SK-N-SH treated with all-trans-retinoic acid at 6 μM for 48 hours (cell line): ENCODE results near the gene ASAP2.

Experiments
- ATAC-seq: fragments of 200-7000 bp; cut with Tn5 transposase; 3 replicates; pipeline ENCODE4 v1.9.1; 2020; ENCODE audit warnings: mild to moderate bottlenecking, moderate library complexity
- BACH2 ChIP-seq: fragments of 250-450 bp; sonication (Bioruptor Pico); IDR thresholded peaks from 2 replicates; pipeline ENCODE4 v1.9.0; 2021; ENCODE audit warnings: mild to moderate bottlenecking, borderline replicate concordance
- CSDC2 ChIP-seq: fragments of 250-450 bp; sonication (Bioruptor Pico); IDR thresholded peaks from 2 replicates; pipeline ENCODE4 v1.5.0; 2020; ENCODE audit warnings: mild to moderate bottlenecking, moderate library complexity
- ESRRG ChIP-seq: fragments of 250-450 bp; sonication (Bioruptor Pico); IDR thresholded peaks from 2 replicates; pipeline ENCODE4 v1.6.1; 2021; ENCODE audit warnings: mild to moderate bottlenecking
- OSR1 ChIP-seq: fragments of 250-450 bp; sonication (Bioruptor Pico); IDR thresholded peaks from 2 replicates; pipeline ENCODE4 v1.8.0; 2022; ENCODE audit warnings: moderate library complexity, mild to moderate bottlenecking, inconsistent platforms
- PPARA ChIP-seq: fragments of 250-450 bp; sonication (Bioruptor Pico); IDR thresholded peaks from 2 replicates; pipeline ENCODE4 v1.5.0; 2020; ENCODE audit warnings: mild to moderate bottlenecking, borderline replicate concordance
- RARB ChIP-seq: fragments of 250-450 bp; sonication (Bioruptor Pico); IDR thresholded peaks from 2 replicates; pipeline ENCODE4 v1.8.0; 2021; ENCODE audit warnings: mild to moderate bottlenecking, moderate library complexity
- SNAI2 ChIP-seq: fragments of 250-450 bp; sonication (Bioruptor Pico); IDR thresholded peaks from 2 replicates; pipeline ENCODE4 v1.5.0; 2020; ENCODE audit warnings: mild to moderate bottlenecking, moderate library complexity
- TCF4 ChIP-seq: fragments of 250-450 bp; sonication (Bioruptor Pico); IDR thresholded peaks from 2 replicates; pipeline ENCODE4 v1.8.0; 2021; ENCODE audit warnings: mild to moderate bottlenecking, moderate library complexity, borderline replicate concordance
- TOX ChIP-seq: fragments of 250-450 bp; sonication (Bioruptor Pico); IDR thresholded peaks from 2 replicates; pipeline ENCODE4 v1.8.0; 2021; ENCODE audit warnings: mild to moderate bottlenecking, moderate library complexity, borderline replicate concordance
- ZC3H10 ChIP-seq: fragments of 250-450 bp; sonication (Bioruptor Pico); IDR thresholded peaks from 2 replicates; pipeline ENCODE4 v1.5.1; 2021; ENCODE audit warnings: mild to moderate bottlenecking, moderate library complexity
- ZFP3 ChIP-seq: fragments of 250-450 bp; sonication (Bioruptor Pico); IDR thresholded peaks from 2 replicates; pipeline ENCODE4 v1.5.0; 2020; ENCODE audit warnings: mild to moderate bottlenecking, moderate library complexity
- ZFP30 ChIP-seq: fragments of 450-650 bp; formaldehyde crosslinking; IDR thresholded peaks from 2 replicates; pipeline ENCODE4 v1.5.0; 2022; ENCODE audit warnings: mild to moderate bottlenecking, moderate library complexity
- ZNF565 ChIP-seq: fragments of 450-650 bp; formaldehyde crosslinking; conservative IDR thresholded peaks from 2 replicates; pipeline ENCODE4 v1.5.0; 2020; ENCODE audit warnings: low read depth, mild to moderate bottlenecking, moderate library complexity
- ZNF70 ChIP-seq: fragments of 450-650 bp; formaldehyde crosslinking; IDR thresholded peaks from 2 replicates; pipeline ENCODE4 v1.5.0; 2020; ENCODE audit warnings: mild to moderate bottlenecking, moderate library complexity
- ZNF8 ChIP-seq: fragments of 450-650 bp; formaldehyde crosslinking; IDR thresholded peaks from 2 replicates; pipeline ENCODE4 v1.5.0; 2020; ENCODE audit warnings: mild to moderate bottlenecking, moderate library complexity
- TF ChIP-seq, protein P1 (sequence below): fragments of 250-450 bp; sonication (Bioruptor Pico); IDR thresholded peaks from 2 replicates; pipeline ENCODE4 v1.5.1; 2020; ENCODE audit warnings: low read depth, mild to moderate bottlenecking, moderate library complexity
- TF ChIP-seq, protein P2 (sequence below): fragments of 250-450 bp; sonication (Bioruptor Pico); IDR thresholded peaks from 2 replicates; pipeline ENCODE4 v1.5.0; 2020; ENCODE audit warnings: mild to moderate bottlenecking, moderate library complexity
- TF ChIP-seq, protein P3 (sequence below): fragments of 250-450 bp; sonication (Bioruptor Pico); IDR thresholded peaks from 2 replicates; pipeline ENCODE4 v1.5.1; 2021; ENCODE audit warnings: mild to moderate bottlenecking, moderate library complexity
- TF ChIP-seq, protein P4 (sequence below): fragments of 250-450 bp; sonication (Bioruptor Pico); IDR thresholded peaks from 2 replicates; pipeline ENCODE4 v1.8.0; 2020; ENCODE audit warnings: mild to moderate bottlenecking, moderate library complexity, borderline replicate concordance

Gene ASAP2

DNA sequence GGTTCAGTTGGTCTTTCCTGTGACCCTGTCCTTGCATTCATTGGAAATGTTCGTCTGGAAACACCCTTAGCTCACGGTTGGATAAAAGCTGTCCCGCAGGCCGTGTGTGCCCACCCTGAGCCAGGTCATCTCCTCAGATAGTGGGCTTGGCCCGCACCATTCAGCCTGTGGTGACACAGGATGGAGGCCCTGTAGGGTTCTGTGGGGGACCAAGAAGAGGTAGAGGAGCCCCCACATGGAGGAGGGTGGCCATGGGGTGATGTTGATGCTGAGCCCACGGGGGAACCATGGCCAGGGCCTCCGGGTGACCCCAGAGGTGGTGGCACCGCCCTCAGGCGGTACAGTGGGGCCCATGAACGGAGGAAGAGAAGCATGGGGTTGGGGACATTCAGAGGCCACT, 62.7 kb downstream of the ASAP2 start:
- TF ChIP-seq SNAI2 (CRISPR knock-in tag): no peak
- TF ChIP-seq ZC3H10: no peak
- no peak for TF ChIP-seq OSR1 (CRISPR knock-in tag)
- no peak for TF ChIP-seq ZNF8
- TF ChIP-seq ZNF70 (CRISPR knock-in tag): no peak
- TF ChIP-seq BACH2 (CRISPR knock-in tag): no peak
- TF ChIP-seq RARB (CRISPR knock-in tag): no peak
- TF ChIP-seq, protein P1, sequence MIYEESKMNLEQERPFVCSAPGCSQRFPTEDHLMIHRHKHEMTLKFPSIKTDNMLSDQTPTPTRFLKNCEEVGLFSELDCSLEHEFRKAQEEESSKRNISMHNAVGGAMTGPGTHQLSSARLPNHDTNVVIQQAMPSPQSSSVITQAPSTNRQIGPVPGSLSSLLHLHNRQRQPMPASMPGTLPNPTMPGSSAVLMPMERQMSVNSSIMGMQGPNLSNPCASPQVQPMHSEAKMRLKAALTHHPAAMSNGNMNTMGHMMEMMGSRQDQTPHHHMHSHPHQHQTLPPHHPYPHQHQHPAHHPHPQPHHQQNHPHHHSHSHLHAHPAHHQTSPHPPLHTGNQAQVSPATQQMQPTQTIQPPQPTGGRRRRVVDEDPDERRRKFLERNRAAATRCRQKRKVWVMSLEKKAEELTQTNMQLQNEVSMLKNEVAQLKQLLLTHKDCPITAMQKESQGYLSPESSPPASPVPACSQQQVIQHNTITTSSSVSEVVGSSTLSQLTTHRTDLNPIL (CRISPR knock-in tag): no peak
- no peak for TF ChIP-seq TOX
- TF ChIP-seq ZFP30 (CRISPR knock-in tag): no peak
- ATAC-seq: no peak; the same call in 2 of the 3 replicates

DNA sequence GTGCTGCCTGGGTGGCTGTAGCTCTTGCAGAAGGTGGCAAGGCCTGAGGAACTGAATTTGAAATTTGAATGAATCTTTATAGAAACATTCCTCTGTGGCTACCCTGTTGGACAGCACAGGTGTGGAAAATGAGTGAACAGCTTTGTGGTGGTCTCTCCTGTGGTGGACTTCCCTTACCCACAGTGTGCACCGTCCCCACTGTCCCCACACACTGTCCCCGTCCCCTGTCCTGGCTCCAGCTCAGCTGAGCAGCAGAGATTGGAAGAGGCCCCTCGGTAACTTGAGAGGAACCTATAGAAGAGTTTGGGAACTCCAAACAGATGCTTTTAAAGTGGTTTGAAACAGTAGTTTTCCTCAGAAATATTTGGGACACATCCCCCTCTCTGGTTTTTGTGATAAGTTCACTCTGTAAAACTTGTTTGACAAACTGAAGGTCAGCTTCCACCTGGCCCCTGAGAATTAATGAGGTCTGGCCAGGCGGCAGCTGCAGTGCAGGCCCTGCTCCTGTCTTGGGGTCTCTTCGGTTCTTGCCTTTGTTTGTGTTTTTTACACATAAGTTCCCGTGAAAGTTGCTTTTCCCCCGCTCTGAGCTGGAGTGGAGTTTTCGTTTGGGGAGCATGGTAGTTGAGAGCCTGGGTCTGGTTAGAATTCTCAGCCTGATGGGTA, 63.2 kb downstream of the ASAP2 start:
- ATAC-seq: no peak
- TF ChIP-seq, protein P2, sequence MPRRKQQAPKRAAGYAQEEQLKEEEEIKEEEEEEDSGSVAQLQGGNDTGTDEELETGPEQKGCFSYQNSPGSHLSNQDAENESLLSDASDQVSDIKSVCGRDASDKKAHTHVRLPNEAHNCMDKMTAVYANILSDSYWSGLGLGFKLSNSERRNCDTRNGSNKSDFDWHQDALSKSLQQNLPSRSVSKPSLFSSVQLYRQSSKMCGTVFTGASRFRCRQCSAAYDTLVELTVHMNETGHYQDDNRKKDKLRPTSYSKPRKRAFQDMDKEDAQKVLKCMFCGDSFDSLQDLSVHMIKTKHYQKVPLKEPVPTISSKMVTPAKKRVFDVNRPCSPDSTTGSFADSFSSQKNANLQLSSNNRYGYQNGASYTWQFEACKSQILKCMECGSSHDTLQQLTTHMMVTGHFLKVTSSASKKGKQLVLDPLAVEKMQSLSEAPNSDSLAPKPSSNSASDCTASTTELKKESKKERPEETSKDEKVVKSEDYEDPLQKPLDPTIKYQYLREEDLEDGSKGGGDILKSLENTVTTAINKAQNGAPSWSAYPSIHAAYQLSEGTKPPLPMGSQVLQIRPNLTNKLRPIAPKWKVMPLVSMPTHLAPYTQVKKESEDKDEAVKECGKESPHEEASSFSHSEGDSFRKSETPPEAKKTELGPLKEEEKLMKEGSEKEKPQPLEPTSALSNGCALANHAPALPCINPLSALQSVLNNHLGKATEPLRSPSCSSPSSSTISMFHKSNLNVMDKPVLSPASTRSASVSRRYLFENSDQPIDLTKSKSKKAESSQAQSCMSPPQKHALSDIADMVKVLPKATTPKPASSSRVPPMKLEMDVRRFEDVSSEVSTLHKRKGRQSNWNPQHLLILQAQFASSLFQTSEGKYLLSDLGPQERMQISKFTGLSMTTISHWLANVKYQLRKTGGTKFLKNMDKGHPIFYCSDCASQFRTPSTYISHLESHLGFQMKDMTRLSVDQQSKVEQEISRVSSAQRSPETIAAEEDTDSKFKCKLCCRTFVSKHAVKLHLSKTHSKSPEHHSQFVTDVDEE: no peak
- no peak for TF ChIP-seq OSR1 (CRISPR knock-in tag)
- TF ChIP-seq SNAI2 (CRISPR knock-in tag): no peak
- no peak for TF ChIP-seq TOX
- TF ChIP-seq ZC3H10: no peak
- TF ChIP-seq CSDC2 (CRISPR knock-in tag): no peak
- TF ChIP-seq TCF4 (CRISPR knock-in tag): no peak
- TF ChIP-seq, protein P1 (CRISPR knock-in tag): no peak

DNA sequence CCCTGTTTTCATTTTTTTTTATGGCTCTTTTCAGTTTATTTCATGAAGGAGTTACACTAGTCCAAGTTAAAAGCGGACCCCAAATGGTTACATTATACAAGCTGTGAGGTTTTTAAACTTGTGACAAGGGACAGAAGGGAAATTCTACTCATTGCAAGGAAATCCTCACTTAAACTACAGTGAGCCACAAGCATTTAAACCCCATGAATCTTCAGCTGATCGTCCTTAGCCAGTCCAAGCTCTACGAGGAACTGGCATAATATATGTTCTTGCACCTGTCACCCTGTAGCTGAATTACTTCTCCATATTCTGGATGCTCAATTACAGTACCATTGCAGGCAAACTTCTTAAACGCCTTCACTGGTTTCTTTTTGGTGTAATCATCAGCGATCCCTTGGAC, 64.5 kb downstream of the ASAP2 start:
- TF ChIP-seq OSR1 (CRISPR knock-in tag): no peak
- TF ChIP-seq ZNF8: no peak
- TF ChIP-seq ZFP3 (CRISPR knock-in tag): no peak
- TF ChIP-seq RARB (CRISPR knock-in tag): no peak
- no peak for TF ChIP-seq ZC3H10
- TF ChIP-seq BACH2 (CRISPR knock-in tag): no peak
- TF ChIP-seq, all 23 proteins: peak for 0
- no peak for ATAC-seq

DNA sequence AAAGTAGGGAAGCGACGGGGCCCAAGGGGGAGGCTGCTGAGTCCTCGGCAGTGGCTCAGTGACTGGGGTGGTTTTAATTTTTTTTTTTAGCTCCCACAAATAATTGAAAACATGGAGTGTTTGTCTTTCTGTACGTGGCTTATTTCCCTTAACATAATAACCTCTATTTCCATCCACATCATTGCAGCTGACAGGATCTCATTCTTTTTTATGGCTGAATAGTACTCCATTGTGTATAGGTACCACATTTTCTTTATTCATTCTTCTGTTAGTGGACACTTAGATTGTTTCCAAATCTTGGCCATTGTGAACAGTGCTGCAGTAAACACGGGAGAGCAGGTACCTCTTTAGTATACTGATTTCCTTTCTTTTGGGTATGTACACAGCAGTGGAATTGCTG, 65.1 kb downstream of the ASAP2 start:
- no peak for TF ChIP-seq PPARA (CRISPR knock-in tag)
- TF ChIP-seq ZNF8: no peak
- no peak for ATAC-seq

DNA sequence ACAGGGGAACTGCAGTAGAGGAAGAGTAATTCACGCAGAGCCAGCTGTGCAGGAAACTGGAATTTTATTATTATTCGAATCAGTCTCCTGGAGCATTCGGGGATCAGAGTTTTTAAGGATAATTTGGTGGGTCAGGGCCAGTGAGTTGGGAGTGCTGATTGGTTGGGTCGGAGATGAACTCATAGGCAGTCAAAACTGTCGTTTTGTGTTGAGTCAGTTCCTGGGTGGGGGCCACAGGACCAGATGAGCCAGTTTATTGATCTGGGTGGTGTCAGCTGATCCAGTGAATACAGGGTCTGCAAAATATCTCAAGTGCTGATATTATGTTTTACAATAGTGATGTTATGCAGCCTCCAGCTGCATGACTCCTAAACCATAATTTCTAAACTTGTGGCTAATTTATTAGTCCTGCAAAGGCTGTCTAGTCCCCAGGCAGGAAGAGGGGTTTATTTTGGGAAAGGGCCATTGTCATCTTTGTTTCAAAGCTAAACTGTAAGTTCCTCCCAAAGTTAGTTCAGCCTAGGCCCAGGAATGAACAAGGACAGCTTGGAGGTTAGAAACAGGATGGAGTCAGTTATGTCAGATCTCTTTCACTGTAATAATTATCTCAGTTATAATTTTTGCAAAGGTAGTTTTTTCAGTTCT, 67.0 kb downstream of the ASAP2 start:
- no peak for ATAC-seq
- no peak for TF ChIP-seq ZFP30 (CRISPR knock-in tag)
- no peak for TF ChIP-seq ZC3H10
- TF ChIP-seq ZNF8: no peak
- no peak for TF ChIP-seq ZNF70 (CRISPR knock-in tag)
- TF ChIP-seq ESRRG (CRISPR knock-in tag): no peak
- TF ChIP-seq, protein P3, sequence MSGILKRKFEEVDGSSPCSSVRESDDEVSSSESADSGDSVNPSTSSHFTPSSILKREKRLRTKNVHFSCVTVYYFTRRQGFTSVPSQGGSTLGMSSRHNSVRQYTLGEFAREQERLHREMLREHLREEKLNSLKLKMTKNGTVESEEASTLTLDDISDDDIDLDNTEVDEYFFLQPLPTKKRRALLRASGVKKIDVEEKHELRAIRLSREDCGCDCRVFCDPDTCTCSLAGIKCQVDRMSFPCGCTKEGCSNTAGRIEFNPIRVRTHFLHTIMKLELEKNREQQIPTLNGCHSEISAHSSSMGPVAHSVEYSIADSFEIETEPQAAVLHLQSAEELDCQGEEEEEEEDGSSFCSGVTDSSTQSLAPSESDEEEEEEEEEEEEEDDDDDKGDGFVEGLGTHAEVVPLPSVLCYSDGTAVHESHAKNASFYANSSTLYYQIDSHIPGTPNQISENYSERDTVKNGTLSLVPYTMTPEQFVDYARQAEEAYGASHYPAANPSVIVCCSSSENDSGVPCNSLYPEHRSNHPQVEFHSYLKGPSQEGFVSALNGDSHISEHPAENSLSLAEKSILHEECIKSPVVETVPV: no peak
- TF ChIP-seq PPARA (CRISPR knock-in tag): no peak
- TF ChIP-seq, protein P2: no peak
- TF ChIP-seq, protein P4, sequence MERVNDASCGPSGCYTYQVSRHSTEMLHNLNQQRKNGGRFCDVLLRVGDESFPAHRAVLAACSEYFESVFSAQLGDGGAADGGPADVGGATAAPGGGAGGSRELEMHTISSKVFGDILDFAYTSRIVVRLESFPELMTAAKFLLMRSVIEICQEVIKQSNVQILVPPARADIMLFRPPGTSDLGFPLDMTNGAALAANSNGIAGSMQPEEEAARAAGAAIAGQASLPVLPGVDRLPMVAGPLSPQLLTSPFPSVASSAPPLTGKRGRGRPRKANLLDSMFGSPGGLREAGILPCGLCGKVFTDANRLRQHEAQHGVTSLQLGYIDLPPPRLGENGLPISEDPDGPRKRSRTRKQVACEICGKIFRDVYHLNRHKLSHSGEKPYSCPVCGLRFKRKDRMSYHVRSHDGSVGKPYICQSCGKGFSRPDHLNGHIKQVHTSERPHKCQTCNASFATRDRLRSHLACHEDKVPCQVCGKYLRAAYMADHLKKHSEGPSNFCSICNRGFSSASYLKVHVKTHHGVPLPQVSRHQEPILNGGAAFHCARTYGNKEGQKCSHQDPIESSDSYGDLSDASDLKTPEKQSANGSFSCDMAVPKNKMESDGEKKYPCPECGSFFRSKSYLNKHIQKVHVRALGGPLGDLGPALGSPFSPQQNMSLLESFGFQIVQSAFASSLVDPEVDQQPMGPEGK: no peak
- TF ChIP-seq ZNF565 (CRISPR knock-in tag): no peak
- TF ChIP-seq, protein P1 (CRISPR knock-in tag): no peak
- TF ChIP-seq SNAI2 (CRISPR knock-in tag): no peak
